ENCODE results near the gene CORIN.

- TF ChIP-seq CTCF (IDR thresholded peaks at IDR 0.05; ENCODE audit: low read depth, low read length, poor library complexity, severe bottlenecking) (no peak), EZH2phosphoT487 (IDR thresholded peaks at IDR 0.05; ENCODE audit: borderline replicate concordance, low read length) (no peak)
These were observed 190.8 kb downstream of the CORIN start for GRCh38 chr4:47647029-47647428.
